GOT3 (cell line): ENCODE results near the gene NET1.
"Not testable (repeated sequence)": the region's sequence is repeated elsewhere in the genome, so short reads cannot be mapped to it uniquely, and the experiment has no call there.

ENCODE experiments used
- DNase-seq: peaks from one replicate; lab custom pipeline; 2025; ENCODE audit warnings: mixed read lengths; lab: John Stamatoyannopoulos, UW

Gene NET1

DNA sequence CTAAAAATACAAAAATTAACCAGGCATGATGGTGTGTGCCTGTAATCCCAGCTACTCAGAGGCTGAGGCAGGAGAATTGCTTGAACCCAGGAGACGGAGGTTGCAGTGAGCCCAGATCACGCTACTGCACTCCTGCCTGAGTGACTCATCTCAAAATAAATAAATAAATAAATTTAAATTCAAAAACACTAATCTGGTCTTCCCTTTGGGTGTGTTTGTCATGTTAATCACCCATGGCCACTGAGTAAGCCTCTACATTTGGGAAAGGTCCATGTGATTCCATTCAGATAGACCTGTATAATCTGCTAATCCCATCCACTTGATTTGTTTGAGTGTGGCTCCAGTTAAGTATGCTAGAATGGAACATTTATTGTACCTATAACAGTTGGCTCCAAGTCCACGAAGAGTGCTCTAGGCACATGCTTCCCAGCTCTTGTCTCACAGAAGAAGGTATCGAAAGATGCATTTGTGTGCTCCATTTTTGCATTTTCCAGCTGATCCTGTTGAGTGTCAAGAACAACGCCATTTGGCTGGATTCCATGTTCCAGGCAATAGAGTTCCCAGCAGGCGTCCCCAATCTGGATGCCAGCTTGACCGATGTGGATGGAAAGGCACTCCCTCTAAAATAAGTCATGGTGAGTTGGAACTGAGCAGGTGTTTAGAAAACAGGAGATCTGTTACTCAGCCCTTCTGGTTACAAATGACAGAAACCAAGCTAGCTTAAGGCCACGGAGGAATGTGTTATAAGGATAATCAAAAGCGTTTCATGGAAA, 11.7 kb upstream of the NET1 start:
- DNase-seq: no peak

DNA sequence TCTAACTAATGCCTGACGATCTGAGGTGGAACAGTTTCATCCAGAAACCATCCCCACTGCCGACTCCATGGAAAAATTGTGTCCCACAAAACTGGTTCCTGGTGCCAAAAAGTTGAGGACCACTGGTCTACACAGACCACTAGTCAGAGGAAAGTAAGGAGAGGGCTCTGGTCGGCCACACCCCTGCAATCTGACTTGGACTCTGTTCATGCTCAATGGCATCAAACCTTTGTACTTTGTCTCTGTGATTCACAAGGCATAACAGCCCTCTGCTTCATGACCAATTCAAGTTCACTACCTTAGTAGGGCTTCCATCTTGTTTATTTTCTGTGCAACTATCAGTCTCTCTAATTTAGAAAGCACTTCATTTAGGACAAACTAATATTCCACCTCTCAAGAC, 9.6 kb upstream of the NET1 start:
- DNase-seq: no peak

DNA sequence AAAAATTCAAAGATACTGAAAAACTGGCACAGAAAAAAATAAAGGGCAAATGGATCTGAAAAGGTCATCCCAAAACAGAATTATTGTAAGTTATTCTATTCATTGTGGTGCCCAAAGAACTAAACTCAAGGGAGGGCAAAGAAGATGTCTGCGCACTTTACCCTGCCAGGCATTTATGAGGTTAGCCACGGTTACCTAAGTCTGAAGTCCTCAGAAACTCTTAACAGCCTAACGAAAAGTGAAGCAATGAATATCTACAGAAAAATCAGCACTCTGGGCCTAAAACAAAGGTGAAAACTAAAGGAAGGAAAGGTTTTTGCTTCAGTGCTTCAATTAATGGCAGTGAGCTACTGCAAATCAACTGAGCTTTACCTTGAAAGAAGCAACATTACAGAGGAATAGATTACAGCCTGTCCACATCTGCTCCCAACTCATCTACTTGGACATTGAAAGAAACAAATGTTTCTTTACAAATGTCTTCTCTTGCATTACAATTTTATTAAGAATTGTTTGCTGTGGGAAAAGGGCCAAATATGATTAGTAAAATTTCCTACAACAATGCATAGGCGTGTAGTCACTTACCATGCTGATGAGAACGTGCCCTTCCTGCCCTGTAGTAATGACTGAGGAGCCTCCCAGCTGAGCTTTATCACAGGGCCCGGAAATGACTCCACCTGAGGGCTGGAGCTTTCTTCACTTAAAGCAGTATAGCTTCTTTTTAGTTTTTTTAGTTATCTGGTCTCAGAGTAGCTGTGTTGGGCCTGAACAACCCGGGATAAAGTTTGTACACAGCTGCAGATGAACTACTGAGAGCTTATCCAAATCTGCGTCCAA, 7.9 kb upstream of the NET1 start, which contains the start of gene TUBAL3:
TSS of gene TUBAL3 (minus strand) at position 621 of the 834 bp plus-strand sequence. CDS start at position 585, 36 bp downstream.
- DNase-seq: no peak

DNA sequence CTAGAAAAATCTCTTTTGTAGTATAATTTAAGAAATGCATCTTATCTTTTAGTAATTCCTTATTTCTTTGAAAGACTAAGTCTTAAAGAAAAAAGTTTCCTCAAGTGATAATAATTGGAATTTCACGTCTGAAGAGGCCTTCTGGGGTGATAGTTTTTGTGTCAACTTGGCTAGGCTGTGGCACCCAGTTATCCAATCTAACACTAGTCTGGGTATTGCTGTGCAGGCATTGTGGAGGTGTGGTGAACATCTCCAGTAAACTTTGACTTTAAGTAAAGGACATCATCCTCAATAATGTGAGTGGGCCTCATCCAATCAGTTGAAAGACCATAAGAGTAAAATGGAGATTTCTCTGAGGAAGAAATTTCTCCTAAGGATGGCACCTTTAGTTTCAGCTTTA, 5.4 kb upstream of the NET1 start:
- no peak for DNase-seq

DNA sequence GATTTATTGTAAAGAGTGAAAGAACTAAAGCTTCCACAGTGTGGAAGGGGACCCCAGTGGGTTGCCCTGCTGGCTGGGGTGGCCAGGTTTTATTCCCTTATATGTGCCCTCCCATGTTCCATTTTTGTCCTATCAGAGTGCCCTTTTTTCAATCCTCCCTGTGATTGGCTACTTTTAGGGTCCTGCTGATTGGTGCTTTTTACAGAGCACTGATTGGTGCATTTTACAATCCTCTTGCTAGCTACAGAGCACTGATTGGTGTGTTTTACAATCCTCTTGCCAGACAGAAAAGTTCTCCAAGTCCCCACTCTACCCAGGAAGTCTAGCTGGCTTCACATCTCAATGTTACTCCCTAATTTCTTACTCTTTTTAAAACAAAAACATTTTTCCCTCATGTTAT, 1.6 kb upstream of the NET1 start:
- DNase-seq: not testable (repeated sequence)

DNA sequence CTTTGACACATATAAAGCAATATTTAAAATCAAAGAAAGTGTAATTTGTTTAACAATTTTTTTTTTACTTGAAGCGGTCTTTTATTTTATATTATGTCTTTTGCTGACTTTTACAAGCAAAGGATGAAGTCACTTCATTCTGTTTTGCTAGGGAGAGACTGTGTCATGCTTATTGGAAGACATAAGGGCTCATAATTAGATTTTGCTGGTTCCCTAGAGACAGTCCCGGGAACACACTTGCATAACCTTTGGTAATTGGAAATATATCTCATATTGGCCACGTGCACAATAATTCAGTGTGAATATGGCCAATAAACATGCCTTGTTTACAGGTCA, 448 bp upstream of the NET1 start:
- DNase-seq: no peak

DNA sequence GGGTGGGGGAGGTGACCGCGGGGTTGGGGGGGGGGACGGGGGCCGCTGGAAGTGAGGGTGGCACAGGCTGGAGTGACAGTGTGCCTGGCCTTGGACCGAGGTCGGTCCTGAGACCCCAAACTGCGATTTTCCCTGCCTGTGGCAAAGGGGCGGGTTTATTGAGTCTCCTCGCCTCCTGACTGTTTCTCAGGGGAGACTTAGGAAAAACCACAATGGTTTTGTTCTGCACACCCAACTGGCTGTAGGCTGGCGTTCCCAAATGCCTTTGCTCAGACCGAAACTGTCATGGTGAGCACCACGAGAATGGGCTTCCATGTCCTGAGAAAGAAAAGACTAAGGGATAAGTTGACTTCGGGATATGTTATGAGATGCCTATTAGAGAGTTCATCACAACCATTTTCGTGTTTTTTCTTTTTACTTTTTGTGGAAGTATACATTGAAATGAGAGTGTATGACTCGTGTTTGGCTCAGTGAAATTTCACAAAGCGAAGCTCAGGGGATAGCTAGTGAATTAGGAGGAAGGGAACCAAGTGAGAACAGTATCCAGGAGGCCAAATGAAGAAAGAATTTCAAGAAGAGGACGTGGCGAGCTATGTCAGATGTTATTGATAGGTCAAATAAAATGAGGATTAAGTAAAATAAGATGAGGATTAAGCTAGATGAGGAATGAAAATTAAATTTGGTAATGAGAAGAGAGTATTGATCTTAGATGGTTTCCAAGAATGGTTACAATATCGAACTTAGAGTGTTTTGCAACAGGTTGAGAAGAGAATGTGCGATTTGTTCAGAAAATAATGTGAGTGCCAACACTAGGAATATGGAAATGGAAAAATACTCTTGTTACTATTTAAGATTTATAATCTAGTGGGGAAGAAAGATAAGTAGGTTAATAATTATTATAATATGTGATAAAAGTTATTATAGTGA, 918 bp downstream of the NET1 start:
- no peak for DNase-seq

DNA sequence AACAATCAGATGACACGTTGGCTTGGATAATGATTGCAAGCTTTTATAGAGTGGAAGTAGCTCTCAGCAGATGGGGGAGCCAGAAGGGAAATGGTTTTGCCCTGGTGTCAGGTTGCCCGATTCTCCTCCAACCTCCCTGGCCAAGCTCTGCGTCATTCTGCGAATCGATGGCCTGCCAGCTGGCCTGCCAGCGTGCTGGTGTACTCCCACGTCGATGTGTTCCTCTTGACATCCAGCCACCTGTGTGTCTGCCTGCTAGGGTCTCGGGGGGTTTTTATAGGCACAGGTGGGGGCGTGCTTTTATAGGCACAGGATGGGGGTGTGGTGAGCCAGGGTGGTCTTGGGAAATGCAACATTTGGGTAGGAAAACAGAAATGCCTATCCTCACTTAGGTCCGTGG, 4.6 kb downstream of the NET1 start:
- DNase-seq: no peak

DNA sequence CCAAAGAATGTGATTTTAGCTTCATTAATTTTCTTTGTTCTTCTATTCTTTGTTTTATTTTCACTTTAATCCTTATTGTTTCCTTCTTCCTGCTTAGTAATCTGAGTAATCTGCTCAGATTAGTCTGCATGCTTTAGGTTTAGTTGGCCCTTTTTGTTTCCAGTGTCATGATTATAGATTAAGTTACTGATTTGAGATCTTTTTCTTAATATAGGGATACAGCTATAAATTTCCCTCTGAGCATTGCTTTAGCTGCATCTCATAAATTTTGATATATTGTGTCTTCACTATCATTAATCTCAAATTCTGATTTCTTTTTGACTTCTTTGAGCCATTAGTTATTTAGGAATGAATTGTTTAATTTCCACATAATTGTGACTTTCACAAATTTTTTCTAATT, 6.2 kb downstream of the NET1 start:
- no peak for DNase-seq

DNA sequence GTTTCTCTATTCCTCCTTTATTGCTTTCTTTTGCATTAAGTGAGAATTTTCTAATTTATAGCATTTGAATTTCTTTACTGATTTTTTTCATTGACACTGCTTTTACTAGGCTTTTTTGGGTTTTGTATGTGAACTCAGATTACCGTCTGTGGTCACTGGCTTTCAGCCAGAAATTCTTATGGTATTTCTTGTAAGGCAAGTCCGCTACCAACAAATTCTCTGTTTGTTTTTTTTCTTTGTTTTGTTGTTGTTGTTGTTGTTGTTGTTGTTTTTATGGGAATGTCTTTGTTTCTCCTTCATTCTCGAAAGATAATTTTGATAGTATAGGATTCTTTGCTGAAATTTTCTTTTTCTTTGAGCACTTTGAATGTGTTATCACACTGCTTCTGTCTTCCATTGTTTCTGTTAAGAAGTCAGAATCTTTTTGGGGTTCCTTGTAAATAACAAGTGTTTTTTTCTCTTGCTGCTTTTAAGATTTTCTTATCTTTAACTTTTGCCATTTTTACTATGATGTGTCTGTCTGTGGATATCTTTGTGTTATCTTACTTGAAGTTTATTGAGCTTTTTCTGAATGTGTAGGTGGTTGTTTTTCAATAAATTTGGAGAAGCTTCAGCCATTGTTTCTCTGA, 7.2 kb downstream of the NET1 start:
- no peak for DNase-seq

DNA sequence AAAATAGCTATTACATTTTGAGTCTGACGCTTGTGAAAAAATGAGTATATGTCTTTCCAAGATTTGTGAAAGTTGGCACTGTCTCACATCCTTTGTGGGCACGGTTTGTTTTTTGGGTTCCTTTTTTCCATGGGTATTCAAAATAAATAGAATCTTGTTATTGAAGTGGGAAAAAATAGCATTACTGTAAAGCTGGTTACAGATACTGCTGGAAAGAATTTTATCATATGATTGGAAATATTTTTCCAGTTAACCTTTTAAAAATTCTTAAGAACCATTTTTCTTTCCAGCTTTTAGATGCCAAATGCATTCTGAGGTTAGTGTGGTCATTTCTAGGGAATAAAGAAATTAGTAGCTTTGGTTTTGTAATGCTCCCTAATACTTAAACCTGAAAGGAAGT, 11.4 kb downstream of the NET1 start:
- DNase-seq: no peak

DNA sequence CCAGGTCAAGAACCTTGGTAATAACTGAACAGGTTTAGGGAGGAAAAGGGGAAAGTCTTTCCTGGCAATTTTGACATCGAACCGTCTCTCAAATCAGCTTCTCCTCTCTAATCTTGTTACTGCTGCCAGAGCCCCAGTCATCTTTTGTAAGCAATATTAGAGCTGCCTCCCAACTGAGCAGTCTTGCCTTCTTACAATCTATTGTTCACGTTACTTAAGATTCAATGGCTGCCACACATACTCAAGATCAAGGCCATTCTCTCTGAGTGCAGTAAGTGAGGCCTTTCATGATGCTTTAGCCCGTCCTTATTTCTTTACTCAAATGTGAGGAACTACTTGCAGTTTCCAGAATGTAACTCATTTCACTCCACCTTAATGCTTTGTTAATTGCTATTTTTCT, 12.4 kb downstream of the NET1 start:
- DNase-seq: no peak

DNA sequence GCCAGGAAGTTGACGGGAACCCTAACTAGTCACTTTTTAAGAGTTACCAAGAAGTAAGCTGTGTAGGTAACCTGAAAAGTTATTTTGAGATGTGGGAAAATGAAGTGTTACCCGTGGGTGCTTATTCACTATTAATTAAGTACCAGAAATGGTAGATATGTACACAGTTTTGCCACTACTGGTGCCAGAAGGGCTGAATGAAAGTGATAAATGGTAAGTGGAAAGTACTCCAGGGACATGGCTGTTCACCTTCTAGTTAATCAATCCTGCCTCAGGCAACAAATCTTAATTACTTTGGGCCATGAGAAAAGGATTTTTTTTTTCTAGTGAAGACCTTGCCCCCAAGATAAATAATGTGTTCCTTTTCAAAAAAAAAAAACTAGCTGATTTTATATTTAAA, 15.8 kb downstream of the NET1 start:
- no peak for DNase-seq

DNA sequence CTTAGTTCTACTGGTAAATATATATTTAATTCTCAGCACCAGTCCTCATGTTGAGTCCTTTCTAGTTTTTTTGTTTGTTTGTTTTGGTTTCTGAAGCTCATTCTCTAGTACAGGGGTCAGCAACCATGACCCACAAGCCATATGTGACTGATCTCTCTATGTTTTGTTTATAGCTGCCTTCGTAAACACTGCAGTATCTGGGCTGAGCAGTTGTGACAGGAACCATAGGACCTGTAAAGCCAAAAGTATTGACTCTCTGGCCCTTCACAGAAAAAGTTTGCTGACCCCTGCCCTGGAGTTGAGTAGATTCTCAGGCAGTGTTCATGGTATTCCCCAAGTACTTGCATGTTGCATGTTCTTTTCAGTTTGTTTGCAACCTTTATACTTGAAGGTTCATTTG, 20.8 kb downstream of the NET1 start:
- DNase-seq: no peak

DNA sequence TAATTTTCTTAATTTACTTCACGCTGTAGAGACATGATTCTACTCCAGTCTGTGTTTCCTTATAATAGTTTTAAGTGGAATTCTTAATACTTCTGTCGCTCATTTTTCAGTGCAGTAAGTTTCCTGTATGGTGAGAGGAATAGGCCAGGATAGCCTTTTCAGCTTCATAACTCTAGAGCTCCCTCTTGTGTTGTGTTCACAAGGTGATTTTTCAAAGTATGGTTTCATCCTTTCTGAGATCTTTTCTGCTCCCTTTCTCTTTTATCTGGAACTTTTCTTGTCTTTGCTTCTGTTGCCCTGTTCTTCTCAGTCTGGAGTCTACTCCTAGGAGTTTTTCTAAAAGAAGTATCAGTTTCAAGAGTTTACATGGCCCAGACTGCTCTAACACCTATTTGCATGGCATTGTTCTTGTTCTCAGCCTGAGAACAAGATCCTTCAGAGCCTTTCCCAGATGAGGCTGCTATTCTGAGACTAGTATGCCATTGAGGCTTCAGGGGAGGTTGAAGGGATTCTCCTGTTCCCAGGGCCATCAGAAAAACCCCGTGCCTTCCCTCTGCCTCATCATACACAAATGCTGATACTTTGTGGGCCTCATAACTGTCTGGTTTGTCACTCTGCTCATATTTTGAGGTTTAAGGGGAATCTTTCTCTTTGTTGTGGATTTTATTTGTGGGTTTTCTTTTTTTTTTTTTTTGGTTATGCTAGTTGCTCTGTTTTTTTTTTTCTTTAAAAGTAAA, 21.8 kb downstream of the NET1 start:
- no peak for DNase-seq

DNA sequence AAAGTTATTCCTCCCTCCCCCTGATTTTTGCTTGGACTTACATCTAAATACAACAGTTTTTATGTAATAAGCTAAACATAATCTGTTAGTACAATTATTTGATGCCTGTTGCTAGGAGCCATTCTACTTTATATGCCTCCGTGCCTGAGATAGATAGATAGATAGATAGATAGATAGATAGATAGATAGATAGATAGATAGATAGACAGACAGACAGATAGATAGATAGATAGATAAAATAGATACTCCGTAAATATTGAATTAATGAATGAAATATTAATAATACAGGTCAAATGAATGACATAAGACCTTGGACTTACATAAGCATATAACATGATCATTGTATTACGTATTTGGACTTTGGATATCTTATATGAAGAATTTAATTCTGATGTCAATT, 23.0 kb downstream of the NET1 start:
- no peak for DNase-seq

DNA sequence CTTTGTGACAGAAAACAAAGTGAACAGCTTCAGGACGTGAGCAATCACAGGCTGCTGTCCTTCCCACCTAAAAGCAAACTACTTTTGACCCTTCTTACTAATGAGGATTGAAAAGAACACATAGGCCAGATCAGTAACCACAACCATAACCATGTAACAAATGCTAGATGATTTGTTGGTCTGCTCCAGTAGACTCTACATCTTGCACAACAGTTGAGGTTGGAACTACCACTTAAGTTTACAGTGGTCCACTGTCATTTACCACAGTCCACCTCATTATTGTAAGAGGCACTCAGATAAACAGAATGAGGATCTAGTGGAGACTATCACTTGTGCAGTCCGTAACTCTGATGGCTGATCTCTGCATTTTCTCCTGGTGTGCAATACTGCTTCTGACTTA, 27.8 kb downstream of the NET1 start:
- no peak for DNase-seq

DNA sequence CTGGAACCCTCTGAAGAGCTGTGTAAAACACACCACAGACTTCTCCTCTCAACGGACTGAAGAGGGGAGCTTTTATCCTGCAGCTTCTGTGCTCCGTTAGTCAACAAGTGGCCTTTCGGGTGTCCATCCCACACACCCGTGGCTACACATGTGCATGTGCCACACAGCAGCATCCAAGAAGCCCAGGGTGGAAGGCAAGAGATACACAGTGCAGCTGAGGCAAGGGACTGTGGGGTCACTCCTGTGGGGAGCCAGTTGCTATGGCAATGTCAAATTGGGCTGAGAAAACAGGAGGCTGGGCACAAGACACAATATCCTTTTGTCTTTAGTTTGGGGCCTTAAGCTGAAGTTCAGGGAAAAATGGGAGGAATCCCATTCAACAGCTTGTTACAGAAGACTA, 28.7 kb downstream of the NET1 start:
- DNase-seq: no peak

DNA sequence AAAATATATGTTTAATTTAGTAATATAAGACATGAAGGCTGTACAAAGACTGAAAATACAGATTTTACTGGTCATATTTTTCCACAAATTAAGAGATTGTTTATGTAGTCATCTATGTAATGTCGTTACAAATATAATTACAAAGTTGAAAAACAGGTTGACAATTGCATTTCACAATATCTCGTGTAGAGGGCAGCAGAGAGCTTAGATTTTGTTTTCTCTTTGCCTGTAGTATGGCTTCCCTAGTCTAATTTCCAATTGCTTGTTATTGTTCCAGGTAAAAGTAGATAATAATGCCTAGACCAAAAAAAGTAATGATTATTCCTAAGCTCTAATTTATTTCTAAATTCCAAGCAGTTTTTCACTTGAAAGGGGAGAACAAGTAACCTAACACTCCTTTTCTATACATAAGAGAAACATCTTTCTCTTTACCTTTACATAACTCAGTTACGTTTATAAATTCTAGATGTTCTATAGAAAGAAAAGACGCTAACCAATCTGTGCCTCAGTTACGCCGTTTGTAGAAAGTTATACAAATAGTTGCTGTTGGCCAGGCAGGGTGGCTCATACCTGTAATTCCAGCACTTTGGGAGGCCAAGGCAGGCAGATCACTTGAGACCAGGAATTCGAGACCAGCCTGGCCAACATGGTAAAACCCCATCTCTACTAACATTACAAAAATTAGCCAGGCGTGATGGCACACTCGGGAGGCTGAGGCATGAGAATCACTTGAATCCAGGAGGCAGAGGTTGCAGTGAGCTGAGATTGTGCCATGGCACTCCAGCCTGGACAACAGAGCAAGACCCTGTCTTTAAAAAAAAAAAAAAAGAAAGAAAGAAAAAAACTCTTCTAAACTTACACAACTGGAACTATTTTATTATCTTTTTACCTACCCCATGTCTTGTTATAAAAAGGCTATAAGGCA, 30.0 kb downstream of the NET1 start:
- DNase-seq: no peak

DNA sequence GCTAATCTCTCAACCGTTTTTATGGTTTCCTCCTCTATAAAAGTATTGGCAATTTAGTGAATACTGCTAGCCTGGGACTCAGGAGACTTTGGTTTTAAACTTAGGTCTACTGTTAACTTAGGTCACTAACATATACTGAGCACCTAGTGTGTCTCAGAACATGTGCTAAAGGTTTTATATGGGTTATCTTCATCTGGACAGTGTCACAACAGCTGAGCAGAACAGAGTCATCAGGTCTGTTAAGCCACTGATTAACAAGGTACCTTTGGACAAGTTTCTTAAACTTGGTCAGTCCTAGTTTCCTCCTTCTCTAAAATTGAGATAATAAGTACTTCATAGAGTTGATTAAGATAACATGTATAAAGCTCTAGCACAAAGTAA, 30.6 kb downstream of the NET1 start:
- DNase-seq: no peak
